DMS 273 treated with DMSO at 0.1 percent for 48 hours (cell line): ENCODE data around the gene SMAP2.

Experiments
- DNase-seq: peaks from one replicate; lab custom pipeline; 2025; lab: John Stamatoyannopoulos, UW

The SMAP2 gene

DNA sequence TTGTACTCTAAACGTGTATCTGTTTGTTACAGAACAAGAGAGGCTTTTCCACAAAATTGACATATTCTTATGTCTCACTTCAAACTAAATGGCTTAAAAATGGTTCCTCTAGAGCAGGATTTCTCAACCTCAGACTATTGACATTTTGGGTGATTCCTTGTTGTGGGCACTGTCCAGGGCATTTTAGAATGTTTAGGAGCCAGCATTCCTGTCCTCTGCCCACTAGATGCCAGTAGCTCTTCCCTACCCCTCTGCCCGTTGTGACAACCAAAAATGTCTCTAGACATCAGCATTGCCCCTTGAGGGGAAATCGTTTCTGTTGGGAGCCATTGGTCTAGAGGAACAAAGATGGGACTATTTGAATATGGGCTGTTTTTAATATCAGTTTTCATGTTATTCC, 17.3 kb downstream of the SMAP2 start:
- no peak for DNase-seq

DNA sequence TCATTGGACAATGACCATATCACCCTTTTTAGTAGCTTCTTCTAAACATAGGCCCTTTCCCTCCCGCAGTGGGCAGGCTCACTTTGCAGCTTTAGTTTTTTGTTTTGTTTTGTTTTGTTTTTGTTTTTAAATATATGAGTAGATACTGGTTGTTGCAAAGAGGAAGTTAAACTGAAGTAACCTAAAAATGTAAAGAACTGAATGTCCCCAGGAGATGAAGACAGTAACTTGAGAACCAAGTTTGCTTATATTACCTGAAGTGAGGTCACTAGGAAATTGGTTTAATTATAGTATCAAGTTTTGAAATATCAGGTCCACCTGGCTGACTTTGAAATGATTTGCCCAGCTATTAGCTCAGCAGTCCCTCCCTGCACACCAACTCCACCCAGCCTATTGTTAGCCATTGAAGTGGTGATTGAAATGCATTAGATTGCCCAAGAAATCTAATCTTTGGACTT, 18.2 kb downstream of the SMAP2 start:
- DNase-seq, result no peak

DNA sequence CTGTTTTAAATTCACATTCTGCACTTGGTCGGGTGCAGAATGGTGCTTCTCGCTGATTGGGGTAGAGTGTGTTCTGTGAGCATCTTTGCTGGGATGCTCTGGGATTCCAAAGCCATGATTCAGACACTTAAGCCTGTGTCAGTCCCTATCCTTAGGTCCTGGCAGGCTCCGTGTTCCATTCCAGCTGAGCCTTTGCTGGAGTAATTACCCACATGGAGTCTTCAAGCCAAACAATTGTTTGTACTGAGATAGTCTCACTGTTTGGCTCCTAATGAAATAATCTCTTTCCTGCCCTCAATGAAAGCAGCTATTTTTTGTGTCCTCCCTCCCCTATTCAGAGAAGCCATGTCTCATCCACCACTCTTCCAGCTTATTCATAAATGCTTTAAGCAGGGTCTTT, 18.7 kb downstream of the SMAP2 start:
- no peak for DNase-seq

DNA sequence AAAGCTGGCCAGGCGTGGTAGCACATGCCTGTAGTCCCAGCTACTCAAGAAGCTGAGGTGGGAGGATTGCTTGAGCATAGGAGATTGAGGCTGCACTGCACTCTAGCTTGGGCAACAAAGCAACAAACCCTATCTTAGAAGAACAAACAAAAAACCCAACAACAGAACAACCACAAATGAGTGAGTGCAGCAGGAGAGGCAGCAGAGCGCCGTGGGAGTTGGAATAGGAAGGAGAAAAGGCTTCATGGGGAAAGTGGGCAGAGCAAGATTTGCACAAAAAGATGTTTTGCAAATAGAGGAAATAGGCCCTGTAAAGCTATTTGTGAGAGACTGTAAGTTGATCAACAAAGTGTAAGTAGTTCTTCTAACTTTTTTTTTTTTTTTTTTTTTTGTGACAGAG, 19.6 kb downstream of the SMAP2 start:
- no peak for DNase-seq

DNA sequence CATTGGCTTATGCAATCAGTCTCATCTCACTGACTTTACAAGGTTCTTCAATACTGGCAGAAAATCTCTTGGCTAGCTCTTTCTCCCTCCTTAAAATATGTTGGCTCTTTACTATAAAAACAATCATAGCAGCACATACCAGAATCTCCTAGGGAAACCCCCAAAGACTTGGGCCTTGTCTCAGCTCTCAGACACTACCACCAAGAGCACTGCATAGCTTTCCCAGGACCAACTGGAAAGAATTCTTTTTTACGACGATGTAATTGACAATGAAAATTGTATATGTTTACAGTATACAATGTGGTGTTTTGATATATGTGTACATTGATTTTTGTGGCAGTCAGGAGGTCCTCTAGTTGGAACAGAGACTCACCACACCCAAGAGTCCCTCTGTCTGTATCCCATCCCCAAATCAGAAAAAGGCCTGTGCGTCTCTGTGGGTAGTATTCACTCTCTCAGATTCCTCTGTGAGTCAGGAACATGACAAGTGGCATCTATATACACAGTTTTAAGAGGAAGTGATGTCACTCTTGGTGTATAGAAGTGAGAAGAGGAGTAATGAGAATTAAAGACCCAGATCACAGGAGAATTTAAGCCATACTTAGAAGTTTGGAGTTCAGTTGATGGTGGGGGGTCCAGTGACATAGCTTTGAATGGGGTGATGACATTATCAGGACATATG, 21.1 kb downstream of the SMAP2 start:
- no peak for DNase-seq

DNA sequence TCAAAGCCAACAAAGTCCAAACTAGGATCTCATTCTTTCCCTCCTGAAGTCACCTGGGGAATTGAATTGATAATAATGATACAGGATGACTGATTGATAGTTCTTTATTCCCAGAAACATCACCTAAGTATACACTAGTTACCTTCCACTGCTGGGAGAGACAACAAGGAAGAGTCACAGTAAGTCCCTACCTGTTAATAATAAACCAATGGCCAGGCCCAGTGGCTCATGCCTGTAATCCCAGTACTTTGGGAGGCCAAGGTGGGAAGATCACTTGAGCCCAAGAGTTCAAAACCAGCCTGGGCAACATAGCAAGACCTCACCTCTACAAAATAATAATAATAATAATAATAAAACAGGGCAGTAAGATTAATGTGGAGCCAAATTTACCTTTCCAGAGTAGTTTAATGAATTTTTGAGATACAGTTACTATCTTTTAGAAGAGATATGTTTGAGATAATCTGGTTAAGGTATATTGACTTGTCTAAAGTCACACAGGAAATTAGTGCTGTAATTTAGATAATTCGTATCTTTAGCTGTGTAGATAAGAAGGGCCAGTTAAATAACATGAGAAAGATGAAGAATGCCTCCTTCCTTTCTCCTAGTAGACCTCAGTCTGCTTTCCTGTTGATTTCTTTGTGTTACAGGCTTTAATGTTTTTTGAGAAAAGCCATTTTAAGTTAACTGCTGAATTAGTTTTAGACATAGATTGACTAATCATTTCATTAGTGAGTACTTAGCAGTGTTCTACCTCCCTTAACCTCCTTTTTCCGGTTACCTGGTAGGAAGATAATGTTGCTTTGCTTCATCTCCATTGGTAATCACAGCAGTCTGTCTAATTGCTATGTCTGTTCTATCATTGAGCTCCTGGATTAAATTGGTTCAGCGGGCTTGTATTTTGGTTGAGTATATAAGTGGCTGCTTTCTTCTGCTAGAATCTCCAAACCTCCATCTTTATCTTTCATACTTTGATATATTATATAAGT, 22.0 kb downstream of the SMAP2 start:
- DNase-seq, result no peak

DNA sequence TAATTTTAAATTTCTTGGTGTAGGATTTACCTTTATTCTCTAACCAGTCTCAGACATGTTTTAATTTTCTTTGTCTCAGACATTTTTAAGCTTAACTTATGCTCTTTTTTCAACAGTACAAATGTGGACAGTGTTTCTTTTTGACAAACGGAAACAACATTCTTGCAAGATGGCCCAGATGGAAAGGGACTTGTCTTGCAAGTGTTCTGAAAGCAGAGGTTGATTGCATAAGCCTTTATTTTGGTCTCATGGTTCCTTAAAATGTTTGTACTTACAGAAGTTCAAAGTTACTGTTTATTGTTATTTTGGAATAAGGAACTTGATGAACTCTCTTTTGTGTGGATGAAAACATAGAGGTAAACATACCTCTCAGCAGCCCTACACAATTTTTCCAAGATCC, 22.9 kb downstream of the SMAP2 start:
- no peak for DNase-seq

DNA sequence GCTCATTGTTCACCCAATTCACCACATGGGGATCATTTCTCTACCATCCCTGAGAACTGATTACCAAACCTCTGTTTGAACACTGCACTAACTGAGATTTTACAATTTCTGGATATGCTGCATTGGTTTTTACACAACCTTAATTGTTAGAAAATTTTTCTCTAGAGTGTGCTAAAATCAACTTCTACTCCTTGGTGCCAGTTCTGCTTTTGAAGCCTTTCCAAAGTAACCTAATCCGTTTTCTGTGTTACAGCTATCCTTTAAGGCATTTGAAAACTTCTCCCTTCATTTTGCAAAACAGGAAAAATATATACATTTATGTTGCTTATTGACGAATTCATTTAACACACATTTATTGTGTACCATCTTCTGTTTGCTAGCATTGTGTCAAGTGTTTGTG, 23.7 kb downstream of the SMAP2 start:
- no peak for DNase-seq

DNA sequence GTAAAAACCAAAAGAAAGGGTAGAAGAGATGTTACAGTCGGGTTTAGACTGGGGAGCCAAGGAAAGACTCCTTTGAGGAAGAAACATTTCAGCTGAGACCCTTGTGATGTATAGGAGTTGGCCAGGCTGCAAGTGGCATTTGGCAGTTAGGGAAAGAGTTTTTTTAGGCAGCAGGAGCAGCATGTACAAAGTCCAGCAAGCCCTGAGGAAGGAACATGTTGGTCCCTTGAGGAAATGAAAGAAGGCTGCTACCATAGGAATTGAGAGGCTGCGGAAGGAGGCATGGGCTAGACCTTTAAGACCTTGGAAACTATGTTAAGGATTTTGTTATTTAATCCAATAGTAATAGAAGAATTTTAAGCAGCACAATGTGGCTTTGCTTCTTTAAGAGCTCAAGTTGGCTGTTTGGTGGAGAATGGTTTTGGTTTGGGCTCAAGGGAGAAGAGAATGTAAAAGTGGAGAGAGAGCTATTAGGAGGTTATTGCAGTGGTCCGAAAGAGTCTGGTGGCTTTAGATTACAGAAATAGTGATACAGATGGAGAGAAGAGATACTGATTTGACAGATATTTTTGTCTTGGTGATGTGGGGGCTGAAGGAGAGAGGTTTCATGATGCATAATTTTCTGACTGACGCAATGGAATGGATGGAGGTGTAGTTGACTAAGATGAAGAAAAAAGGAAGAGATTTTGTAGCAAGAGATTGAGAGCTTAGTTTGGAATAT, 26.6 kb downstream of the SMAP2 start:
- DNase-seq, result no peak

DNA sequence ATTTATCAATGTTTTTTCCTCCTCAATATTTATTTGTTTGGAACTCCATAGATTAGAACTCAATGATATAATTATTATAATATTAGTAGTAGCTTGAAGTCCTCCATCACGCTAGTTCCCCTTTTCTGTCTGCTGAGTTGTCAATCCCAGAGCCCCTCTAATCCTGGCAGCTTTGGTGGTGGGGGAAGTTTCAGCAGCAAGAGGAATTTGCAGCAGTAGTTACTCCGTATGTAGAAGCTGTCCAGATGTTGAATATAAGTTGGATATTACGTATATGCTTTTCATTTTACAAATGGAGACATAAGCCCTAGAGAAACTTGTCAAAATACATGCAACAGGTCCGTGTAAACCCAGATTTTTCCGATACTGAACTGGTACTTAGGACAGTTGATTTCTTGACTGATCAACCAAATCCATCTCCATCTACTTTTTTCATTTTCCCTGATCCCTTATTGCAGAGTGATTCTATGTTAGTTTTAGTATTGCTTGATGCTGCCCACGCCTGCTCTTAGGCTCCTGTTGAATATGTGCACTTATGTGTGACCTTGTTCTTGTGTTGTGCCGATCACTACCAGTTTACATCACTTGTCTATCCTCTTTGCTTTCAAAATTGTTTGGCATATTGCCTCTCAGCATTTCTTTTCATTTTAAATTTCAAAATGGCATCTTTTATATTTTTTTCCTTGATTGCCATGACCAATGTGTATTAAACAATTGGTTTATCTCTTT, 28.1 kb downstream of the SMAP2 start:
- DNase-seq, result no peak

DNA sequence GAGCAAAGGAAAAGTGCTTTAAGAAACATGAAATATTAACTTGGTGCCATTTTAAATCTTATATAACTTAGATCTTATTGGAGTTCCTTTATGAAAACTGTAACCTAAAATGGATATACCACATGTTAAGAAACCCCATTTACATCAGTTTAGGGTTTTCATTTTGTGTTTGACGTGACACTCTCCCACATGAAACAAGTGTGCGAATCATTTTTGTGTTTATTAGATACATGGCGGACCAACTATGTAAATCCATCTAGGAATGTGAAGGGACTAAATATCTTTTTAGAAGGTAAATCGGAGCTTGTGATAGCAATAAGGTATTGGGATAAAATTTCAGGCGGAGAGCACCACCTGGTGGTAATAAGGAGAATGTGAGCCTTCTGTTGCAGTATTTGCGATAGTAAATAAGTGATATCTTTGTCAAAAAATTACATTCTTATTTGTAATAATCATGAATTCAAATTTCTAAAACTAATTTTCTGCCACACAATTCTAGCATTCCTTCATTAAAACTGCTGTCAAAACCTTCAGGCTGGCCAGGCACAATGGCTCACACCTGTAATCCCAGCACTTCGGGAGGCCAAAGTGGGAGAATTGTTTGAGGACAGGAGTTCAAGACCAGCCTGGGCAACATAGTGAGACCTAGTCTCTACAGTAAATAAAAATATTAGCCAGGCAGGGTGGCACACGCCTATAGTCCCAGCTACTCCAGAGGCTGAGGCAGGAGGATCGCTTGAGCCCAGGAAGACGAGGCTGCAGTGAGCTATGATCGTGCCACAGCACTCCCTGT, 31.3 kb downstream of the SMAP2 start:
- peak; percentile 99 for DNase-seq

DNA sequence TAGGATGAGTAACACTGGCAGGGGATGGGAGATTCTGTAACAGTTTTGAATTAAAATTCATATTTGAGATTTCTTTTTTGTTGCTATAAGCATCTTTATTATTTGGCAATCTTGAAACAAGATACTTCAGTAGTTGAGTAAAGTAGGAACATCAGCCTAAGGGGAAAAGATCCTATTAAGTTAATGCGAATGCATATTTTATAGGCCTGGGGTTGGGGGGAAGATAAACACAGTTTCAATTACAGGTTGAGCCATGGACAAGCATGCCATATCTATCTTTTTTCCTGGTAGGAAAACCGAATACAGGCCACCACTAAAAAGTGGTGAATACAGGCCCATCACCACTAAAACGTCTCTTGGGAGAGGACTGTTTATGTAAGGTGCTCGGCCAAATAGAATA, 32.3 kb downstream of the SMAP2 start:
- no peak for DNase-seq

DNA sequence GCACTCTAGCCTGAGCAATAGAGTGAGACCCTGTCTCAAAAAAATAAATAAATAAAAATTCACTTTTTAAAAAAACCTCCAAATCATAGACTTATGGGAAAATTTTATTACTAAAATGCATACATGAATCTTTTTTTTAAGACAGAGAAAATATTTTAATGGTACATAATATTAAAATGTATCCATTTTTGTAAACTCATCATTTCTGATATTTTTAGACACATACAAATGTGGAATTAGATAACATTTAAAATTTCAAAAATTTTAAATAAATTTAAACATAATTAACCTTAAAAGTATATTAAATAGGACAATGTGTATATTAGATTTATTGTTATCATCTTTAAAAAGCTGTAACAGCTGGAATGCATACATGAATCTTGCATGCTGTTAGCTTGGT, 33.9 kb downstream of the SMAP2 start:
- DNase-seq, result no peak

DNA sequence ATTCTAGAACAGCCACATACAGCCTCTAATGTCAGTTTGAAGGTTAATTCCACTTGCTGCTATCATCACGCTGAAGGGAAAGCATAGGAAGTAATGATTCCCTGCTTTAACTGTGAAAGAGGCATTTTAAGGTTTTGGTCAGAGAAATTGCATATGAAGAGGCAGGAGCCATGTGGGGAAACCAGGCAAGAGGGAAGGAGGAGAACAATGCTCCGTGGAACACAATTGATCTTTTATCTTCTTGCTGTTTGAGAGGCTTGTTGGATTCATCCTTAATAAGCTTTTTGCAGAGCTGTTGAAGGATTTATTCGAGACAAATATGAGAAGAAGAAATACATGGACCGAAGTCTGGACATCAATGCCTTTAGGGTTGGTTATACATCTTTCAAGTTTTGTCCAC, 35.9 kb downstream of the SMAP2 start:
- no peak for DNase-seq

DNA sequence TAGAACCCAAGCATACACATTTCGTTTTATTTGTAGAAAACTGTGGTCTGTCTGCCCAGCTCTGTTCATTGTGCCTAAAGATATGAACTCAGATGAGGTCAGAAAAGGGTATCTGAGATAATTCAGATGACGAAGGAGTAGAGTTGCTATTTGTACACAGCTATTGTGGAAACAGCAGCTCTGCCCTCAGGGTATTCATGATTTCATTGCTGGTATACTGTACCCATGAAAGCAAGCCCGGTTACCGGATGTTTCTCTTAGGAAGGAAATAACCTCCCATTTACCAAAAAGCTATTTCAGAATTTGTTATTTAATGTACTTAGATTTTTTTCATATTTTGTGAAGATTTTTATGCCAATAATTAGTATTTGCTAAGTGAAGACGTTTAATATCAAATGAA, 37.8 kb downstream of the SMAP2 start:
- DNase-seq, result no peak

DNA sequence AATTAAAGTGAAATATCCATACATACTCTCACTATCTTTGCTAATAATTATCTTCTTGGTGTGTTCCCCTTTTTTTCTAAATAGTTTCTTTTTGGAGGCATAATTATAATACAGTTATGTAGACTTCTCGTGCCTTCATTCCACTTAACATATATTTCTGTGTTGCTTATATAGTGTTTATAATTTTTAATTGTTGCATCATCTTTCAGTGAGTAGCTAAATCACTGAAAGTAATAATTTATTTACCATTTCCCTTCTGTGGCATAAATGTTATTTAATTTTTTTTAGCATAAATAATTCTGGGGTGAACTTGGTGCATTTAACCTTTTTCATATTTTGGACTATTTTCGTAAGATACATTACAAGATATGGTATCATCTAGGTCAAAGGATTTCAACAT, 38.3 kb downstream of the SMAP2 start:
- DNase-seq, result no peak

DNA sequence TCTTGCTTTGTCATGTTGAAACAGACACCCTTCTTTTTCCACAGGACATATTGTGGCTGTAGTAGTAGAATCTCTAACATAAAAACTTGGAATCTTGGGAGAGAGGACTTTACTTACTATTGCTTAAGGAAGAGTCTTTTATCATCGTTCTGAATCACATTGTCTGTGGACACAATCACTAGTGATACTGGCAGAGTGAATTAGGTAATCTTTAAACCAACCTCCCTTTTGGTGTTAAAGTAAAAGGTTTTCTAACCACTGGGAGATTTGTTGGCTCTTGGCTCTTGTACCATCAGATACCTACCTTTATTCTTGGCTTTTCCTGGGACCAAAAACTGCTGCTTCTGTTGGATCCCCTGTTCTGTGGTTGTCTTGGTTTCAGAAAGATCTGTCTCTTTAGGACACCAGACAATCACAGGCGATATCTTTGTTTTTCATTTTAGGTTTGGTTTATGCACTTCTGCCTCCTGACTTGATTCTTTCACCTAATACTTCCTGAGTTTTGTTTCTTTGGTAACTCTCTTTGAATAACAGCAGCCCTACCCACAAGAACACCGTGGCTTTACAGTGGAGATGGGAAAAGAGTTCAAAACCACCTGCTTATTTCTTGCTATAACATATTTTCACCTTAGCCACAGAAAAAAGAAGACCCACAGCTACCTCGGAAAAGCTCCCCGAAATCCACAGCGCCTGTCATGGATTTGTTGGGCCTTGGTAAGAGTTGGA, 40.2 kb downstream of the SMAP2 start:
- no peak for DNase-seq

DNA sequence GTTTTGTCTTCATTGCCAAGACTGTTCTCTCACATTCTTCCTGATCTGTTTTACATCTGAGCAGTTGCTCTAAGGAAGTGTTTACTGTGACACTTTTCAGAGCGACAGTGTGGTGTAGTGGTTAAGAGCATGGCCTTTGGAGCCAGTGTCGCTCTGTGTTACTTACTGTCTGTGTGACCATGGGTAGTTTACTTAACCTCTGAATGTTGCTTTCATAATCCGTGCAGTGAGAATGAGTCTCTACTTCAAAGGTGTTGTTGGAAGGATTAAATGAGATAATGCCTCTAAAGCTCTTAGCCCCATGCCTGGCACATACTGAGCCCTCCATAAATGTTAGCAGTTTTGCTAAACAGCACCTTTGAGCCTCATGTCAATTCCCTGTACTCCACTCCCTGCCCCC, 40.8 kb downstream of the SMAP2 start:
- no peak for DNase-seq

DNA sequence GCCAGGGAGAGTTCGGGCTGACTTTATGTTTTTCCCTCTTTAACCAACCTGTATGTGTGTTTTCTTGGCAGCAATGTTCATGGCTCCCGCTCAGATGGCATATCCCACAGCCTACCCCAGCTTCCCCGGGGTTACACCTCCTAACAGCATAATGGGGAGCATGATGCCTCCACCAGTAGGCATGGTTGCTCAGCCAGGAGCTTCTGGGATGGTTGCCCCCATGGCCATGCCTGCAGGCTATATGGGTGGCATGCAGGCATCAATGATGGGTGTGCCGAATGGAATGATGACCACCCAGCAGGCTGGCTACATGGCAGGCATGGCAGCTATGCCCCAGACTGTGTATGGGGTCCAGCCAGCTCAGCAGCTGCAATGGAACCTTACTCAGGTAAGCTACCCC, 43.2 kb downstream of the SMAP2 start:
- no peak for DNase-seq
